ENCODE data around the gene EDN3.

EDN3 gene, protein sequence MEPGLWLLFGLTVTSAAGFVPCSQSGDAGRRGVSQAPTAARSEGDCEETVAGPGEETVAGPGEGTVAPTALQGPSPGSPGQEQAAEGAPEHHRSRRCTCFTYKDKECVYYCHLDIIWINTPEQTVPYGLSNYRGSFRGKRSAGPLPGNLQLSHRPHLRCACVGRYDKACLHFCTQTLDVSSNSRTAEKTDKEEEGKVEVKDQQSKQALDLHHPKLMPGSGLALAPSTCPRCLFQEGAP

DNA sequence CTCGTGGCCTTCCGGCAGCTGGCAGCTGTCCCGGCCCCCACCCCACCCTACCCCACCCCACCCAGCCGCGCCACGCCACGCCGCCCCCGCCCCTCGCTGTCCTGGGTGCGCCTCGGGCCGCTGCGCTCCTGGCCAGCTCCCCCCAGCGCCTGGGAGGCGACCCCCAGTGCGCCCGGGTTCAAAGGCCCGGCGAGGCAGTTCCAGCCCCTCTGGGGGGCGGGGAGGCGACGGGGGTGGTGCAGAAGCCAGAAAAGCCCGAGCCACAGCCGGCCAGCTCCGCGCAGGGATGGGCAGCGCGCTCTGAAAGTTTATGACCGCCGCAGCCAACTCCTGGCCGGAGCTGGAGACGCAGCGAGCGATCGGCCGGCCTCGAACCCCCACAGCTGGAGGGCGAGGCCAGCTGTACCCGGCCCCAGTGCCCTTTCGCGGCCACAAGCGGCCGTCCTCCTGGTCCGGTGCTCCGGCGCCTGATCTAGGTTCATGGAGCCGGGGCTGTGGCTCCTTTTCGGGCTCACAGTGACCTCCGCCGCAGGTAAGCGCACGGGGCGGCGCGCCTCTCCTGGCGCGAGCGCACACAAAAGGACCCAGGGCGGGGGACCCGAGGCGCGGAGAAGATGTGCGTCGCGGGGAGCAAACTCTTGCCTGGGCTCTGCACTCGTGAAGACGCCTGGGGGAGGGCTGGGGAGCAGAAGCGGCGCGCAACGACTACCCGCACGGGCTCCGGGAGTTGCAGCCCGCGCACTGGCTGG, at the start of gene EDN3:
Gene EDN3 (plus strand): TSS at position 279 of the 749 bp plus-strand sequence. CDS start 202 bp downstream, at position 481.
- DNase-seq (ENCODE audit: low read depth in 2 of 3, low spot score in 2 of 3): no peak

DNA sequence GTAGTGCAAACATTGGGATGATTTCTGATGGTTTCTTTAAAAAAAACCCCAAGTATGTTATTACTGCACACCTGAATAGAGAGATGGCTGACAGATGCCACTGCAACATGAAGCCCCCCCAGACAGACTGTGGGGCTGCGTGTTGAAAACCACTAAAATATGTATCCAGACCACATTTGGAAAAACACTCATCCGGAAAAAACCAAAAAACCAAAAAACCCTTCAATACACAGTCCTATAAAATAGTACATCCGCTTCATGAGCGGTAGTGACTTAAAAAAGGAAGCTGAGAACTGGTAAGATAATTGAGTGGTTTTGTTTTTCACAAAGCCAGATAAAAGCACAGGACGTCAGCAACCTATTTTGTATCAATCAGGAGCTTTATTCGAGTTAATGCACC, 47.1 kb upstream of the EDN3 start:
- DNase-seq (ENCODE audit: low read depth in 2 of 3, low spot score in 2 of 3): no peak

DNA sequence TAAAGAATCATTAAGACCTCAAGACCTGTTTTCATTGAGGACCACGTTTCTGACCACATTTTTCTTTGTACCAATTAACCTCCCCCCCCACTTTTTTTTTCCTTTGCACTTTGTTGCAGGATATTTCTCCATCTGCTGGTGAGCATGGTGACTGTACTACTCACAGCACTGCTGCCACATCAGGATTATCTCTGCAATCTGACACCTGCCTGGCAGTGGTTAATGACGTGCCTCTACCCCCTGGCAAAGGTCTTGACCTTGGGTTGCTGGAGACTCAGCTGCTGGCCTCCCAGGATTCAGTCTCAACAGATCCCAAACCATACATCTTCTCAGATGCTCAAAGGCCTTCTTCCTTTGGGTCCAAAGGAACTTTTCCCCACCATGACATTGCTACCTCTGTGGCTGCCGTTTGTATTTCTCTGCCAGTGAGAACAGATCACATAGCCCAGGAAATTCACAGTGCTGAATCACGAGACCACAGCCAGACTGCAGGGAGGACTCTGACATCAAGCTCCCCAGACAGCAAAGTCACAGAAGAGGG, 46.6 kb upstream of the EDN3 start:
- no peak for DNase-seq (ENCODE audit: low read depth in 2 of 3, low spot score in 2 of 3)

DNA sequence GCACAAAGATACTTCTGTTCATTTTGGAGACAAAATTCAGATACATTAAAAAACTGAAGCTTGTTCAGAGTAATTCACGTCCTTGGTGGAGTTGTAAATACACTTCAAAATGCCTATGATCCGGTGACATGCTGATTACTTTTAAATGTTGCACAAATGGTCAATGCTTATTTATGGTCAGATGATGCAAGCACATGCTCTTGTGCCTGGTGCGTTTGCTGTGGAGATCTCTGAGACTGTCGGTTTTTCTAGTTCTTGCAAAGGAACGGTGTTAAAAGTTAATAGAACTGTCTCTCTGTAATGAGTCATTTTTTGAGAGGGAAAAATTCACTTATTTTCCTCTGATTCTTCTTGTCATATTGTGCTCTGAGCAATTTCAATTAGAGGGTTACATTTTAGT, 45.2 kb upstream of the EDN3 start:
- DNase-seq (ENCODE audit: low read depth in 2 of 3, low spot score in 2 of 3): no peak

- DNase-seq (ENCODE audit: low read depth in 2 of 3, low spot score in 2 of 3): no peak
Observed at GRCh38 chr20:59258221-59258621, 42.2 kb upstream of the EDN3 start.

DNA sequence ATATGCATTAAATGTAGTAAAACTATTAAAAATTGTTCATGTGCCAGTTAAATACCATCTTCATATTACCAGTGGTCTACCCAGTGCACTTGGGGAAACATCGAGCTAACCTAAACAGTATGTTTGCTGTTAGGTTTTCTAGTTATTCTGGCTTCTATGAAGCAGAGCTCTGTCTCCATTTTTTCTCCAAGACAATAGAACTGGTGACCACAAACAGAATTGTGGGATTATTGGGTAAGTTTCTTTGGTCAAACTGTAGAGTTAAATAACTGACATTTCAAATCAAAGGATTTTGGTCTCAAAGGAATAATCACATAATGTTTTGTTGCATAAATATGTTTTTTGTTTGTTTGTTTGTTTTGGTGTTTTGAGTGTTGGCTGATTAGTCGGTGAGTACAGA, 40.5 kb upstream of the EDN3 start:
- DNase-seq (ENCODE audit: low read depth in 2 of 3, low spot score in 2 of 3): no peak

DNA sequence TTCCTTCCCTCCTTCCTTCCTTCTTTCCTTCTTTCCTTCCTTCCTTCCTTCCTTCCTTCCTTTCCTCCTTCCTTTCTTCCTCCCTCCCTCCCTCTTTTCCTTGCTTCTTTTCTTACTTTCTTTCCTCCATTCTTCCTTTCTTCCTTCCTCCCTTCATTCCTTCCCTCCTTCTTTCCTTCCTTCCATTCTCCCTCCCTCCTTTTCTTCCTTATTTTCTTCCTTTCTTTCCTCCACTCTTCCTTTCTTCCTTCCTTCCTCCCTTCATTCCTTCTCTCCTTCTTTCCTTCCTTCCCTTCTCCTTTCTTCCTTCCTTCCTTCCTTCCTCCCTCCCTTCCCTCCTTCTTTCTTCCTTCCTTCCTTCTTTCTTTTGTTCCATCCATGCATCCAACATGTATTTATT, 35.1 kb upstream of the EDN3 start:
- no peak for DNase-seq (ENCODE audit: low read depth in 2 of 3, low spot score in 2 of 3)

- DNase-seq (ENCODE audit: low read depth in 2 of 3, low spot score in 2 of 3): no peak
Observed at GRCh38 chr20:59268870-59269269, 31.5 kb upstream of the EDN3 start.

- DNase-seq (ENCODE audit: low read depth in 2 of 3, low spot score in 2 of 3): no peak
Observed at GRCh38 chr20:59269411-59270025, 30.9 kb upstream of the EDN3 start.

GRCh38 chr20:59270380-59270779, 30.0 kb upstream of the EDN3 start:
- DNase-seq (ENCODE audit: low read depth in 2 of 3, low spot score in 2 of 3): no peak

- DNase-seq (ENCODE audit: low read depth in 2 of 3, low spot score in 2 of 3): no peak
Observed at GRCh38 chr20:59273739-59274357, 26.6 kb upstream of the EDN3 start.

DNA sequence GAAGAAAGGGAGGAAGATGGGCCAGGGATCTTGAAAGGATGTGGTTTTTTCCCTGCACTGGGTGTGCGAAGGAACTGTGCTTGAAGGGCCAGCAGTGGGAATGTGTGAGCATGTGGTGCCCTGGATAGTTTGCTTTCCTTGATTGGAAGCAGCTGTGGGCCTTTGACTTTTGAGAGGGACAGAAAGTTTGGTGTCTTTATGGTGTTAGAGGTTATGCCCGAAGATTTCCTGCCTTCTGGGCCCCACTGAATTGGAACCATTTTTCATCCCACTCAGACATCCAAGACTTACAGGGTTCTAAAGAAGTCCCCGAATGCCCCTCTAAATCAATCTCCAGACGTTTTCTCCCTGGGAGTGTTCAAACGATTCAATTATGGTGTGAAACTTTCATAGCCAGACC, 23.5 kb upstream of the EDN3 start:
- no peak for DNase-seq (ENCODE audit: low read depth in 2 of 3, low spot score in 2 of 3)

- DNase-seq (ENCODE audit: low read depth in 2 of 3, low spot score in 2 of 3): no peak
Observed at GRCh38 chr20:59284470-59284869, 15.9 kb upstream of the EDN3 start.

GRCh38 chr20:59289994-59290393, 10.4 kb upstream of the EDN3 start:
- DNase-seq (ENCODE audit: low read depth in 2 of 3, low spot score in 2 of 3): no peak

DNA sequence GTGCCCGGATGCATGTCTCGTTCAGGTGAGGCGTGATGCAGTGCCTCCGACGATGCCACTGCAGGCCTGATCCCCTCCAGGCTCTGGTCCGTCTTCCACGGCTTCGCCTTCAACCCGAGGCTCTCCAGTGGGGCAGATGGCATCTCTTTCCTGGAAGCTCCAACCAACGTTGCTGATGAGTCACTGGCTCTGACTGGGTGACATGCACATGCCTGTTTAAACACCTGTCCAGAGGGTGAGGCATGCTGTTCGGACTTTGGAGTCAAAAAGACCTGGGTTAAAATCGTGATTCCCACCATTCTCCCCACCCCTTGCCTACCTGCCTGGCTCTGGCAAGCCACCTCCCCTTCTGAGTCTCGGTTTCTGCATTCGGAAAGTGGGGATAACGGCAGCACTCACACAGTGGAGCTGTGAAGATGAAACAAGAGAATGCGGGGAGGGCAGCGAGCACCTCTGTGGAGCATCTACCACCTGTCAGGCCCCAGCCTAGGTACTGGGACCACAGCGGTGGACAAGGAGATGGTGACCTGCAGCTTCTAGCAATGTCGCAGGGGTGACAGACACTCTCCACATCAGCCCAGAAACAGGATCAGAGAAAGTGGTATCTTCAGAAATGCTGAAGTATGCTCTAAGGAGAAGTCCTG, 8.5 kb upstream of the EDN3 start:
- no peak for DNase-seq (ENCODE audit: low read depth in 2 of 3, low spot score in 2 of 3)

- DNase-seq (ENCODE audit: low read depth in 2 of 3, low spot score in 2 of 3): no peak
Observed at GRCh38 chr20:59295531-59295930, 4.9 kb upstream of the EDN3 start.

- DNase-seq (ENCODE audit: low read depth in 2 of 3, low spot score in 2 of 3): no peak
Observed at GRCh38 chr20:59297686-59298085, 2.7 kb upstream of the EDN3 start.

DNA sequence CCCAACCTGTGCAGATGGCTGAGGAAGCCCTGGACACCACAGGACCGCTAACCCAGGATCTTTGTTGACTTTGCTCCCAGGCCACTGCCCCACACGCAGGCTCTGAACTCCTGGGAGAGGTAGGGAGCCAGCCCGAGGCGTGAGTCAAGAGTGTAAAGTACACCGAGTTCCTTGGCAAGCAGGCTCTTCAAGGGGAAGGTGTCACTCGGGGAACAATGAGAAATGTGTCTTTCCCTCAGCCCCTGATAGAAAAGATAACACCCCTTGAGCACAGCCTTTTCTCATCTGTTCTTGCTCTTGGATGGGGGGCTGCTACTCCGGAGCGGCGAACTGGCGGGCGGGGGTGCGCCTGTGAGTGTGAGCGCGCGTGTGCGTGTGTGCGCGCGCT, 472 bp upstream of the EDN3 start:
- no peak for DNase-seq (ENCODE audit: low read depth in 2 of 3, low spot score in 2 of 3)

- DNase-seq (ENCODE audit: low read depth in 2 of 3, low spot score in 2 of 3): no peak
Observed at GRCh38 chr20:59301343-59302007, 1.1 kb downstream of the EDN3 start.

GRCh38 chr20:59305908-59306655, 5.7 kb downstream of the EDN3 start:
- no peak for DNase-seq (ENCODE audit: low read depth in 2 of 3, low spot score in 2 of 3)
